Measurements from ENCODE around the gene PARP14. TPM values are rescaled to one million over a fixed set of nuclear protein-coding genes. Genes with fewer than 3 reads are reported as not detected.
"Not testable (repeated sequence)": the region's sequence is repeated elsewhere in the genome, so short reads cannot be mapped to it uniquely, and the experiment has no call there.

PARP14 gene
- total RNA-seq, 2 experiments from 2014 or later = 29.0 to 31.6 TPM

- POLR2A ChIA-PET = no interaction called here
- CTCF ChIA-PET = no interaction called here
- peaks cover 6% of the 10 kb centered on the region for H3K9me3 Mint-ChIP-seq
Measured at GRCh38 chr3:122745369-122746021, 64.9 kb downstream of the PARP14 start.

DNA sequence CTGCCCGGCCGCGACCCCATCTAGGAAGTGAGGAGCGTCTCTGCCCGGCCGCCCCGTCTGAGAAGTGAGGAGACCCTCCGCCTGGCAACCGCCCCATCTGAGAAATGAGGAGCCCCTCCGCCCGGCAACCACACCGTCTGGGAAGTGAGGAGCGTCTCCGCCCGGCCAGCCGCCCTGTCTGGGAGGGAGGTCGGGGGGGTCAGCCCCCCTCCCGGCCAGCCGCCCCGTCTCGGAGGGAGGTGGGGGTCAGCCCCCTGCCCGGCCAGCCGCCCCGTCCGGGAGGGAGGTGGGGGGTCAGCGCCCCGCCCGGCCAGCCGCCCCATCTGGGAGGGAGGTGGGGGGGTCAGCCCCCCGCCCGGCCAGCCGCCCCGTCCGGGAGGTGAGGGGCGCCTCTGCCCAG is 66.7 kb downstream of the PARP14 start:
- H3K9me3 ChIP-seq (ENCODE audit: control insufficient read depth in 1 of 2, insufficient read depth in 1 of 2, low read length in 2 of 2); H3K4me1 ChIP-seq (ENCODE audit: insufficient read depth, low read length); ATAC-seq (ENCODE audit: poor library complexity); DNase-seq; H3K27me3 Mint-ChIP-seq; H3K9me3 Mint-ChIP-seq; H3K4me1 Mint-ChIP-seq (ENCODE audit: low read depth); H3K4me3 Mint-ChIP-seq; POLR2A ChIA-PET; H3K27me3 ChIP-seq (ENCODE audit: control insufficient read depth in 1 of 2, insufficient read depth in 2 of 2, low read length in 2 of 2); intact Hi-C loops (cut with DNase I, micrococcal nuclease); H3K27ac ChIP-seq (ENCODE audit: low read depth in 1 of 2, low read length in 2 of 2); H3K4me3 ChIP-seq (ENCODE audit: low read length); CTCF ChIA-PET; H3K27ac Mint-ChIP-seq: not testable (repeated sequence)
- peaks cover 69% of the 10 kb centered on the region for H3K36me3 Mint-ChIP-seq (ENCODE audit: low read depth)
- H3K36me3 ChIP-seq (ENCODE audit: insufficient read depth, low read length) = peaks cover 23% of the 10 kb centered on the region

More at GRCh38 chr3:122745369-122746021, 64.9 kb downstream of the PARP14 start:
- H3K4me1 Mint-ChIP-seq (ENCODE audit: low read depth) = no peaks in the 10 kb centered on the region
- H3K4me1 ChIP-seq (ENCODE audit: insufficient read depth, low read length) = no peaks in the 10 kb centered on the region
- no peak for TF ChIP-seq CTCF (IDR thresholded peaks at IDR 0.05)
- intact Hi-C loops (cut with DNase I, micrococcal nuclease) = no loop called here
- H3K36me3 Mint-ChIP-seq (ENCODE audit: low read depth) = peaks cover 69% of the 10 kb centered on the region
- no peaks in the 10 kb centered on the region for H3K27me3 ChIP-seq (ENCODE audit: control insufficient read depth in 1 of 2, insufficient read depth in 2 of 2, low read length in 2 of 2)
- no peaks in the 10 kb centered on the region for H3K27me3 Mint-ChIP-seq
- no peak for ATAC-seq (ENCODE audit: poor library complexity)
- DNase-seq = no peak
- no peaks in the 10 kb centered on the region for H3K9me3 ChIP-seq (ENCODE audit: control insufficient read depth in 1 of 2, insufficient read depth in 1 of 2, low read length in 2 of 2)
- H3K36me3 ChIP-seq (ENCODE audit: insufficient read depth, low read length) = peaks cover 15% of the 10 kb centered on the region
- no peak overlapping the region for H3K27ac ChIP-seq (ENCODE audit: low read depth in 1 of 2, low read length in 2 of 2)
- no peak overlapping the region for H3K27ac Mint-ChIP-seq
- H3K4me3 ChIP-seq (ENCODE audit: low read length) = no peak overlapping the region
- H3K4me3 Mint-ChIP-seq = no peak overlapping the region

- ChIA-PET CTCF (no interaction called here), POLR2A (no interaction called here)
- Histone ChIP-seq H3K27me3 (ENCODE audit: control insufficient read depth in 1 of 2, insufficient read depth in 2 of 2, low read length in 2 of 2) (no peaks in the 10 kb centered on the region), H3K4me3 (ENCODE audit: low read length) (no peak overlapping the region), H3K27ac (ENCODE audit: low read depth in 1 of 2, low read length in 2 of 2) (no peak overlapping the region), H3K36me3 (ENCODE audit: insufficient read depth, low read length) (peaks cover 26% of the 10 kb centered on the region), H3K4me1 (ENCODE audit: insufficient read depth, low read length) (no peaks in the 10 kb centered on the region), H3K9me3 (ENCODE audit: control insufficient read depth in 1 of 2, insufficient read depth in 1 of 2, low read length in 2 of 2) (no peaks in the 10 kb centered on the region)
- Mint-ChIP-seq H3K4me1 (ENCODE audit: low read depth) (no peaks in the 10 kb centered on the region), H3K9me3 (no peaks in the 10 kb centered on the region), H3K27me3 (no peaks in the 10 kb centered on the region), H3K4me3 (no peak overlapping the region), H3K27ac (no peak overlapping the region), H3K36me3 (ENCODE audit: low read depth) (peaks cover 68% of the 10 kb centered on the region)
- intact Hi-C loops (cut with DNase I, micrococcal nuclease) = no loop called here
- no peak for ATAC-seq (ENCODE audit: poor library complexity)
- DNase-seq = no peak
- no peak for TF ChIP-seq CTCF (IDR thresholded peaks at IDR 0.05)
Measured at GRCh38 chr3:122748347-122748746, 67.7 kb downstream of the PARP14 start.

DNA sequence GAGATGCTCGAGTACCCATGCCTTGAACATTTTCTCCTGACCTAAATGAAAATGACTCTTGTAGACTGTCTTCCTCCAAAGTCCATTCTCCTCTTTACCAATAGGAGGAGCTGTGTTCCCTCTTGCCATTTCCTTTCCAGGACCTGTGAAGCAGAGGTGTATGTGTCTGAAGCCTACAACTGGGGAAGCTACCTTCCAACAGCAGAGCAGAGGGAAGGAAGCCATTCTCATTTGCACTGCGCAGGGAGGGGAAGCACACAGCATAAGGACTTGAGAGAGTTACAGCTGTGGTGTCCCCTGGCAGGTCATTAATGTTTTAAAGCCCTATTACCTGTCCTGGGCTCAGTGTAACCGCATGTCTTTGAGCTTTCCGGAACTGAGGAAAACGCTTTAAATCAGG is 74.3 kb downstream of the PARP14 start:
- POLR2A ChIA-PET = no interaction called here
- H3K27ac Mint-ChIP-seq = no peak overlapping the region
- intact Hi-C loops (cut with DNase I, micrococcal nuclease) = loop anchor here (2.0 to 10.0 kb wide), 2 partner anchors 270 to 274 kb away; partner anchors contain the start of gene SEMA5B (in 1 of the 2)
- no peaks in the 10 kb centered on the region for H3K27me3 Mint-ChIP-seq
- no peaks in the 10 kb centered on the region for H3K27me3 ChIP-seq (ENCODE audit: control insufficient read depth in 1 of 2, insufficient read depth in 2 of 2, low read length in 2 of 2)
- peaks cover 84% of the 10 kb centered on the region for H3K36me3 Mint-ChIP-seq (ENCODE audit: low read depth)
- no peaks in the 10 kb centered on the region for H3K9me3 Mint-ChIP-seq
- H3K9me3 ChIP-seq (ENCODE audit: control insufficient read depth in 1 of 2, insufficient read depth in 1 of 2, low read length in 2 of 2) = no peaks in the 10 kb centered on the region
- DNase-seq (peak in 6 of 14 experiments; percentile 2 to 67 (median 34)), ATAC-seq (ENCODE audit: poor library complexity) (peak; percentile 70)
- H3K27ac ChIP-seq (ENCODE audit: low read depth in 1 of 2, low read length in 2 of 2) = no peak overlapping the region
- no peak overlapping the region for H3K4me3 ChIP-seq (ENCODE audit: low read length)
- no peak overlapping the region for H3K4me3 Mint-ChIP-seq
- TF ChIP-seq CTCF (IDR thresholded peaks at IDR 0.05) = peak; percentile 74
- H3K36me3 ChIP-seq (ENCODE audit: insufficient read depth, low read length) = peaks cover 49% of the 10 kb centered on the region
- CTCF ChIA-PET = interaction anchor here (0.6 to 1.2 kb wide), 5 partner anchors 11 to 1216 kb away, joined by 3 to 4 read pairs (median 4); partner anchors contain the start of gene HSPBAP1
- H3K4me1 Mint-ChIP-seq (ENCODE audit: low read depth) = no peaks in the 10 kb centered on the region
- no peaks in the 10 kb centered on the region for H3K4me1 ChIP-seq (ENCODE audit: insufficient read depth, low read length)
